ENCODE data around the gene NCOA7. TPM values are rescaled to one million over a fixed set of nuclear protein-coding genes. Genes with fewer than 3 reads are reported as not detected.
"Not testable (repeated sequence)": the region's sequence is repeated elsewhere in the genome, so short reads cannot be mapped to it uniquely, and the experiment has no call there.

Gene NCOA7
- total and polyA plus RNA-seq, 10 of the 15 experiments (the other 5 are each of a cell fraction or from before 2014, with no cell fraction given) = 18.9 to 50.3 (median 34.2) TPM

- ChIA-PET RAD21 (ENCODE audit: unreplicated experiment) (interaction anchor here (0.7 to 1.4 kb wide), 6 partner anchors 9 to 151 kb away, joined by 3 to 5 read pairs (median 4); no protein-coding TSS in a partner anchor), POLR2A (no interaction called here), SMC1A (ENCODE audit: uncharacterized antibody, unreplicated experiment) (interaction anchor here (0.6 to 1.8 kb wide), 9 partner anchors 9 to 1062 kb away, joined by 3 to 10 read pairs (median 4); no protein-coding TSS in a partner anchor), CTCF (interaction anchor here (0.6 to 1.5 kb wide), 10 partner anchors 9 to 176 kb away, joined by 3 to 10 read pairs (median 4); partner anchors contain the start of gene HINT3)
- H4K20me1 ChIP-seq (ENCODE audit: control insufficient read depth, insufficient read depth) = no peaks in the 10 kb centered on the region
- intact Hi-C loops (cut with micrococcal nuclease; ENCODE audit: unreplicated experiment) = no loop called here
- H3K9ac ChIP-seq (ENCODE audit: control insufficient read depth, insufficient read depth, low read length) = no peak overlapping the region
- H3K36me3 ChIP-seq (ENCODE audit: control insufficient read depth in 2 of 2, insufficient read depth in 2 of 2, low read length in 1 of 2) = peaks cover 3 to 5% of the 10 kb centered on the region in 2 experiments
- TF ChIP-seq PML (IDR thresholded peaks at IDR 0.05; ENCODE audit: low read length) (peak; percentile 28; the same call in 1 of the 2 replicates), MEF2A (IDR thresholded peaks at IDR 0.05; ENCODE audit: insufficient read depth, low read depth, low read length) (no peak)
- FAIRE-seq (no peak), ATAC-seq (peak; percentile 57), DNase-seq (ENCODE audit: low read depth, low spot score) (no peak)
- H3K4me2 ChIP-seq (ENCODE audit: control insufficient read depth, insufficient read depth) = no peak overlapping the region
- in situ Hi-C loops (cut with MboI) = no loop called here
- no peaks in the 10 kb centered on the region for H3K79me2 ChIP-seq (ENCODE audit: control insufficient read depth, insufficient read depth, low read length)
- no peaks in the 10 kb centered on the region for H3K27me3 ChIP-seq (replicated peaks in 1 of 2; ENCODE audit: control insufficient read depth in 2 of 2, insufficient read depth in 2 of 2, low read length in 1 of 2)
- H3K4me3 ChIP-seq = no peak overlapping the region
- no peak overlapping the region for H2AFZ ChIP-seq (ENCODE audit: control insufficient read depth, low read depth, low read length)
- no peak overlapping the region for H3K27ac ChIP-seq (ENCODE audit: control insufficient read depth, insufficient read depth)
- no peaks in the 10 kb centered on the region; the same call in 1 of the 2 replicates for H3K4me1 ChIP-seq (ENCODE audit: control insufficient read depth, insufficient read depth, low read length)
- BruUV-seq (replicated peaks) = no TSS peak
- no peaks in the 10 kb centered on the region for H3K9me3 ChIP-seq (replicated peaks; ENCODE audit: control insufficient read depth, insufficient read depth, low read length)
Observed at GRCh38 chr6:125932451-125932795, 141.7 kb downstream of the NCOA7 start.

- RAD21 ChIA-PET (ENCODE audit: unreplicated experiment); intact Hi-C loops (cut with micrococcal nuclease; ENCODE audit: unreplicated experiment): not testable (repeated sequence)
Observed at GRCh38 chr6:125935520-125935919, 144.8 kb downstream of the NCOA7 start.

More at GRCh38 chr6:125935520-125935919, 144.8 kb downstream of the NCOA7 start:
- H3K27ac ChIP-seq (ENCODE audit: control insufficient read depth, insufficient read depth); in situ Hi-C loops (cut with MboI); H3K79me2 ChIP-seq (ENCODE audit: control insufficient read depth, insufficient read depth, low read length); H4K20me1 ChIP-seq (ENCODE audit: control insufficient read depth, insufficient read depth); BruUV-seq (replicated peaks); H3K9ac ChIP-seq (ENCODE audit: control insufficient read depth, insufficient read depth, low read length); H3K9me3 ChIP-seq (replicated peaks; ENCODE audit: control insufficient read depth, insufficient read depth, low read length); H3K36me3 ChIP-seq (ENCODE audit: control insufficient read depth in 2 of 2, insufficient read depth in 2 of 2, low read length in 1 of 2); ATAC-seq; DNase-seq (ENCODE audit: low read depth, low spot score); H3K4me1 ChIP-seq (ENCODE audit: control insufficient read depth, insufficient read depth, low read length); FAIRE-seq; H3K4me2 ChIP-seq (ENCODE audit: control insufficient read depth, insufficient read depth); POLR2A ChIA-PET; H3K4me3 ChIP-seq; CTCF ChIA-PET; H2AFZ ChIP-seq (ENCODE audit: control insufficient read depth, low read depth, low read length); H3K27me3 ChIP-seq (replicated peaks in 1 of 2; ENCODE audit: control insufficient read depth in 2 of 2, insufficient read depth in 2 of 2, low read length in 1 of 2): not testable (repeated sequence)
- SMC1A ChIA-PET (ENCODE audit: uncharacterized antibody, unreplicated experiment) = interaction anchor here (1.5 kb wide), 1 partner anchor 38 kb away, joined by 4 read pairs; no protein-coding TSS in a partner anchor
- WGBS (ENCODE audit: insufficient coverage, insufficient replicate concordance, low lambda C conversion rate, missing lambda C conversion rate) = 63% methylated on average over 5 of the region's 5 CpGs

Data from GM12878 (cell line).